ENCODE data around the gene UGT1A8.

GRCh38 chr2:233803292-233803911 is 186.0 kb downstream of the UGT1A8 start:
- no peak for TF ChIP-seq POLR2AphosphoS5 (IDR thresholded peaks at IDR 0.05; ENCODE audit: insufficient read depth, low read depth, low read length)
- no peak for TF ChIP-seq POLR2A (IDR thresholded peaks at IDR 0.05; ENCODE audit: low read depth, low read length)
- no peak for TF ChIP-seq EZH2 (IDR thresholded peaks at IDR 0.05; ENCODE audit: borderline replicate concordance, low read depth, low read length, severe bottlenecking)
- TF ChIP-seq CTCF (IDR thresholded peaks at IDR 0.05; ENCODE audit: extremely low read depth in 1 of 2, insufficient read depth in 1 of 2, low read depth in 1 of 2, low read length in 2 of 2): no peak
- TF ChIP-seq MYC (IDR thresholded peaks at IDR 0.05; ENCODE audit: low read depth, low read length): no peak
- TF ChIP-seq MAX (IDR thresholded peaks at IDR 0.05; ENCODE audit: insufficient read depth, insufficient read length): no peak
- TF ChIP-seq JUN (IDR thresholded peaks at IDR 0.05; ENCODE audit: borderline replicate concordance, insufficient read depth, insufficient read length, low read depth): no peak

Data from endothelial cell of umbilical vein (primary cell).